Nephron (organoid): Measurements from ENCODE around the gene CCDC85C.

Experiments
- H3K27ac Mint-ChIP-seq, 3 experiments: 2 replicates each; pipeline ENCODE4 v1.8.0; 2020; ENCODE audit warnings: mixed read lengths in 3 of 3, mild to moderate bottlenecking in 2 of 3, moderate library complexity in 1 of 3
- H3K27me3 Mint-ChIP-seq: 2 replicates; pipeline ENCODE4 v1.8.0; 2021; ENCODE audit warnings: low read depth, mild to moderate bottlenecking, moderate library complexity, mixed read lengths
- H3K36me3 Mint-ChIP-seq: 2 replicates; pipeline ENCODE4 v1.8.0; 2020; ENCODE audit warnings: low read depth, mixed read lengths
- H3K4me1 Mint-ChIP-seq: 2 replicates; pipeline ENCODE4 v1.8.0; 2020; ENCODE audit warnings: mixed read lengths
- H3K4me3 Mint-ChIP-seq, 3 experiments: 2 replicates each; pipeline ENCODE4 v1.8.0; 2020; ENCODE audit warnings: mild to moderate bottlenecking in 3 of 3, mixed read lengths in 3 of 3, moderate library complexity in 2 of 3
- H3K9me3 Mint-ChIP-seq: 2 replicates; pipeline ENCODE4 v1.8.0; 2020; ENCODE audit warnings: mixed read lengths
- CTCF ChIP-seq, 3 experiments: fragments of 200-600 bp; sonication (generic); IDR thresholded peaks; one replicate each; pipeline ENCODE4 v1.5.0; 2021; ENCODE audit warnings: antibody characterized with exemption in 3 of 3; ENCODE audit not compliant: unreplicated experiment in 3 of 3

Gene CCDC85C

DNA sequence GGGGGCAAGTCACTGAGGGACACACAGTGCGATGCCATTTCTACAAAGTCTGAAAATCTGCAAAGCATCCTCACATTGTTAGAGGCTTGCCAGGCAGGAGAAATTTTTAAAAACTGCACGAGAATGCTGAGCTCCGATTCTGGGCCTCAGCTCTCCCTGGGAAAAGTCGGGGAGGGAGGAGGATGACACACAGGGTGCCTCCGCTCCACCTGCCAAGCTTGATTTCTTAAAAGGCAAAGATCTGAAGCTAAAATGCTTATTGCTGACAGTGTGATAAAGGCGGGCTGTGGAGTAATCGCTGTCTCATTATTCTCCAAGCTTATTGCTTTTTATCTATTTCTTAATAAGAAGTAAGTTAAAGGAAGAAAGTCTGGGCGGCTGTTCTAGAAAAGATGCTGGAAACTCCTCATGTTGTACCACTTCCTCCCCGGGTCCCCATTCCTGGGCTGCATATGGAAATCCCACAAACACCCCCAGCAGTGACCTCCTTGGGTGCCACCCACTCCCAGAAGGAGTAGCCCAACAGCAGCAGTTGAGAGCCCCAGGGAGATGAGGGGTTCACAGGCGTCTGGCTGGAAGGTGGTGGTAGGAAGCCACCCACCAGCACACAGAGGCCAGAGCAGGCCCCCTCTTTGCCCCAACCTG, 55.0 kb downstream of the CCDC85C start:
- Mint-ChIP-seq H3K27me3 (peaks cover 8% of the 10 kb centered on the region), H3K4me3 (no peak overlapping the region), H3K36me3 (no peaks in the 10 kb centered on the region), H3K27ac (peak overlapping the region in 2 of 3 experiments; percentile 29 to 54), H3K9me3 (no peaks in the 10 kb centered on the region), H3K4me1 (peaks cover 56% of the 10 kb centered on the region)
- no peak for TF ChIP-seq CTCF (IDR thresholded peaks at IDR 0.05; ENCODE audit: unreplicated experiment in 3 of 3)

- no peak for TF ChIP-seq CTCF (IDR thresholded peaks at IDR 0.05; ENCODE audit: unreplicated experiment in 3 of 3)
- peaks cover 60% of the 10 kb centered on the region for H3K4me1 Mint-ChIP-seq
- H3K9me3 Mint-ChIP-seq = no peaks in the 10 kb centered on the region
- H3K27me3 Mint-ChIP-seq = peaks cover 8% of the 10 kb centered on the region
- H3K36me3 Mint-ChIP-seq = no peaks in the 10 kb centered on the region
- H3K27ac Mint-ChIP-seq = peak overlapping the region in 2 of 3 experiments; percentile 29 to 54
- no peak overlapping the region for H3K4me3 Mint-ChIP-seq
Observed at GRCh38 chr14:99548255-99548654, 55.8 kb downstream of the CCDC85C start.

DNA sequence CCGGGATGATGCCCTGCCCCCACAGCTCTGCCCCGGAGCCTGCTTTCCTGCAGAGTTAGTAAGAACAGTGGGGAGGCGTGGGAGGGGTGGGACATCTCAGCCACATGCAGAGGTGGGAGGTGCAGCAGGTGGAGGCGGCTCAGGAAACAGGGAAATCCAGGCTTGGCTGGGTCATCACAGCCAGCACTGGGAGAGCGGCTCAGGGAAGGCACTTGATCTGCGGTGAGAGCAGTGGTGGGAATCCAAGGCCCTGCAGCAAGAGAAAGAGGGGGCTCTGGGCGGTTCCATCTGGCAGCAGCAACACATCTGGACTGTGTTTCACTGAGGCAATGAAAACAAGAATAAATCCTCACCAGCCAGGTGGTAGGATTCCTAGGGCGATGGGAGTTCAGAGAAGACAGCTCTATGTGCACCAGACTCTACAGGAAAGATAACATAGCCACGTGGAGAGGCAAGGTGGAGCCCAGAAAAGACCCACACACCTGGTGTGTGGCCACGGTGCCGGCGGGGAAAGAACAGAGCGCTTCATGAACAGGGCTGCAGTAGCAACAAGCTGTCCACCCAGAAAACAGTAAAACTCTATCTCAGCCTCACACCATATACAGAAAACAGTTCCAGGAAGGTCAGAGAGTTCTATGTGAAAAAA, 57.6 kb downstream of the CCDC85C start:
- Mint-ChIP-seq H3K36me3 (no peaks in the 10 kb centered on the region), H3K27me3 (peaks cover 11% of the 10 kb centered on the region), H3K27ac (peak overlapping the region; percentile 32 to 82 (median 40)), H3K4me3 (peak overlapping the region in 2 of 3 experiments; percentile 5 to 26), H3K4me1 (peaks cover 75% of the 10 kb centered on the region), H3K9me3 (no peaks in the 10 kb centered on the region)
- no peak for TF ChIP-seq CTCF (IDR thresholded peaks at IDR 0.05; ENCODE audit: unreplicated experiment in 3 of 3)

GRCh38 chr14:99545586-99545985, 58.4 kb downstream of the CCDC85C start:
- Mint-ChIP-seq H3K4me3 (peak overlapping the region in 2 of 3 experiments; percentile 34 to 60), H3K36me3 (no peaks in the 10 kb centered on the region), H3K27me3 (peaks cover 8% of the 10 kb centered on the region), H3K9me3 (no peaks in the 10 kb centered on the region), H3K27ac (peak overlapping the region; percentile 32 to 82 (median 72)), H3K4me1 (peaks cover 74% of the 10 kb centered on the region)
- TF ChIP-seq CTCF (IDR thresholded peaks at IDR 0.05; ENCODE audit: unreplicated experiment in 3 of 3) = no peak

DNA sequence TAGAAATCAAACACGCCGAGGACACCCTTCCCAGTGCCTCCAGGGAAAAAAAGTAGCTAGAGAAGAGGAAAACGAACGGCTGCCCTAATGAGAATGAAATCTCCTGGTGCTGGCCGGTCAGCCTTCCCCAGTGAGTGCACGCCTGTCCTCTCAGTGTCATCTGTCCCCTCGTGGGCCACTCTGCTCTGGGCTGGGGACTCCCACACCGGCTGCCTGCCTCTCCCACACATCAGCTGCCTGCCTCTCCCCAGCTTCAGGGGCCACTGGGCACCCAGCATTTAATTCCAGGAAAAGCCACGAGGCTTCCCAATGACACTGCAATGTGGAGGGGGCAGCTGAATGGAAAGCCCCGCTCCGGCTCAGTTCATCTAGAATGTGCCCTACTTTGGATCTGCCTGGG, 59.0 kb downstream of the CCDC85C start:
- Mint-ChIP-seq H3K9me3 (no peaks in the 10 kb centered on the region), H3K36me3 (no peaks in the 10 kb centered on the region), H3K27ac (peak overlapping the region; percentile 32 to 82 (median 72)), H3K27me3 (peaks cover 8% of the 10 kb centered on the region), H3K4me1 (peaks cover 73% of the 10 kb centered on the region), H3K4me3 (peak overlapping the region; percentile 11 to 34 (median 14))
- no peak for TF ChIP-seq CTCF (IDR thresholded peaks at IDR 0.05; ENCODE audit: unreplicated experiment in 3 of 3)
